Left hindlimb (tissue), 1 donor: ENCODE results near the gene TBCC.
A peak's percentile ranks its signal among the peaks of the same experiment; 100 is the strongest.
"Not testable (repeated sequence)": the region's sequence is repeated elsewhere in the genome, so short reads cannot be mapped to it uniquely, and the experiment has no call there.

Source experiments
- DNase-seq: peaks from one replicate; pipeline ENCODE4 v3.0.0-alpha.2; 2018

Gene TBCC

DNA sequence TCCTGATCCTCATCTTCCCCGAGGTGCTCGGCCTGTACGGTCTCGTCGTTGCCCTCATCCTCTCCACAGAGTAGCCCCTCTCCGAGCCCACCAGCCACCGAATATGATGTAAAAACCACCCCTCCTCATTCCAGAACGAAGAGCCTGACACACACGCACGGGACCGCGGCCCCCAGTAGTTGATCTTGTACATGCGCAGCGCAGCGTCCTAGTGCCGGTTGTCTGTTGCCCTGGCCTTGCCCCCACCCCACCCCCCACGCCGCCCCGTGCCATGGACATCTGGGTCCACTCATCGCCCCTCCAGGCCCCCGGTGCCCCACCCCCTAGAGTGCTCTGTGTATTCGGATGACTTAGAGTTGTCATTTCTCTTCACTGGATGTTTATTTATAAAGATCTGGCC, 18.3 kb downstream of the TBCC start:
- no peak for DNase-seq

DNA sequence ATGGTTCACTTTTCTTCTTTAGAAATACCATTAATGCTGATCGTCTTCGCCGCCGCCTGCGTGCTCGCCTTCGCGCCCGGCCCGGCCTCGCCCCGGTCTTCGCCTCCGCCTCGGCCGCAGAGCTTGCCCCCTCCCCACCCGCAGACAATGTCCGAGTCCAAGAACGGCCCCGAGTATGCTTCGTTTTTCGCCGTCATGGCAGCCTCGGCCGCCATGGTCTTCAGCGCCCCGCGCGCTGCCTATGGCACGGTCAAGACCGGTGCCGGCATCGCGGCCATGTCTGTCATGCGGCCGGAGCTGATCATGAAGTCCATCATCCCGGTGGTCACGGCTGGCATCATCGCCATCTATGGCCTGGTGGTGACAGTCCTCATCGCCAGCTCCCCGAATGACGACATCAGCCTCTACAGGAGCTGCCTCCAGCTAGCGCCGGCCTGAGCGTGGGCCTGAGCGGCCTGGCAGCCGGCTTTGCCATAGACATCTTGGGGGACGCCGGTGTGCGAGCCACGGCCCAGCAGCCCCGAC, 18.8 kb downstream of the TBCC start:
- DNase-seq = peak; percentile 58

DNA sequence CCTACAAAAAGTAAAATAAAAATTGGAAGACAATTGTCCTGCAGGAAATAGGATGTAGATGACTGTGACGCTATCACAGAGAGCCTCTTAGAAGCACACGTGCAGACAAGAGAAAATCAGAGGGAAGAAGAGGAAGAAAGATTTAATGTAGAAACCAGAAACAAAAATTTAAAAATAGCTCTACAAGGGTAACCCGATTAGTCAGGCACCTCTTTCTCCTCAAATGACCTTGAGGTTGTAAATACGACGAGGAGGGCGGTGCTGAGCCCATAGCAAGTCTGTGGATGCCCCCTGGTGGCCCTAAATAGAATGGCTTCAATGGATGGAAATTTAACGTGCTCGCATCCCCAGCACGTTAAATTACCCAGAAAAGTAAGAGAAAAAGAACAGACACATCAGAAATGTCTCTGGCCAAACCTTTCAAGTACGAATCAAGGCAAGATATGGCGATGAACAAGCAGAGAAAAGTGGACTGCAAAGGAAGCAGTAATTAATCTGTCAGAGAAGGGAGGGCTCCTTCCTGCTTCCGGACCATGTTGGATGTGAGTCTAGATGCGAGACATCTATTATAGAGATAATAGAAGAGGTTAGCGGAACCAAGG, 19.3 kb downstream of the TBCC start:
- DNase-seq = peak; percentile 59

DNA sequence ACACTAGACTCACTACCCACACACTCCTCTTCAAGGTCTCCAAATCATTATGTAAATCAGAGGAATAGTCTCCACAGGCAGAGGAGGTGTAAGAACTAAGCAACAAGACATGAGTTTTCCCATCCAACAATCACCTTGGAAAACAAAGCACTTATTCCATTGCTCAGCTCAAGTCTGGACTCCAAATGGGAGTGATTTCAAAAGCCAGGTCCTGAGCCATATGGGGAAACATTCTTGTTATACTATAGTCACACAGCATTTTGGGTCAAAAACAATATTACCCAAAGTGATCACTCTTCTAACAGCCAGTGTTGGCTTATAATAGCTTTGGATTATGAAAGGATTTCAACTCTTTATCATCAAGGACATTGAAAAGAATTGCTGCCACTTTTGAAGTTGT, 19.9 kb downstream of the TBCC start:
- no peak for DNase-seq

DNA sequence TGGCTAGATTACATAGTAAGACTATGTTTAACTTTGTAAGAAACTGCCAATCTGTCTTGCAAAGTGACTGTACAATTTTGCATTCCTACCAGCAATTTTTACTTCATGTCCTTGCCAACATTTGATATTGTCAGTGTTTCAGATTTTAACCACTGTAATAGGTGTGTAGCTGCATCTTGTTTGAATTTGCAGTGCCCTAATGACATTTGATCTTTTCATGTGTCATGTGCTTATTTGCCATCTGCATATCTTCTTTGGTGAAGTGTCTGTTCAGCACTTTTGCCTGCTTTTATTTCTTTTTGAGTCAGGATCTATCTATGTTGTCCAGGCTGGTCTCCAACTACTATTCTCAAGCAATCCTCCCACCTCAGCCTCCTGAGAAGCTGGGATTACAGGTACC, 21.1 kb downstream of the TBCC start:
- DNase-seq = no peak

DNA sequence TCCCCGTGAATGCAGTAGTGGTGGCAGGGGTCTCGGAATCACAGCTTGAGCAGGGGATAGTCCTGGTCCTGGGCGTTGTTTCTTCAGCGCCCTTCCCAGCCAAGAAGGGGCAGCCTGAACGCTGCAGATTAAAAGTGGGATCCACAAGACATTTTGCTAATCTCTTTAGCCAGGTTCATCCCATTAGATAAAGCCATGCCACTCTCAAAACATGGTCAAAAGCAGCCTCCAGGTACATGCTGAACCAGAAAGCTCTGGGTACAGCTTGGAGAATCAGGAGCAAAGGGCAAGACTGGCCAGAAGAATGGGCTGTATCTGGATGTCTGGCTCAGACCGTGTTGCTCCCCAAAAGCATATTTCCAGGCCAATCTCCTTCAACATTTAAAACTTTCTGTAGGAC, 23.4 kb downstream of the TBCC start, which contains the start of gene PRPH2:
Gene PRPH2, minus strand, starts transcription at position 101 of the 400 bp plus-strand sequence. CDS start 263 bp downstream, outside the sequence.
- no peak for DNase-seq

DNA sequence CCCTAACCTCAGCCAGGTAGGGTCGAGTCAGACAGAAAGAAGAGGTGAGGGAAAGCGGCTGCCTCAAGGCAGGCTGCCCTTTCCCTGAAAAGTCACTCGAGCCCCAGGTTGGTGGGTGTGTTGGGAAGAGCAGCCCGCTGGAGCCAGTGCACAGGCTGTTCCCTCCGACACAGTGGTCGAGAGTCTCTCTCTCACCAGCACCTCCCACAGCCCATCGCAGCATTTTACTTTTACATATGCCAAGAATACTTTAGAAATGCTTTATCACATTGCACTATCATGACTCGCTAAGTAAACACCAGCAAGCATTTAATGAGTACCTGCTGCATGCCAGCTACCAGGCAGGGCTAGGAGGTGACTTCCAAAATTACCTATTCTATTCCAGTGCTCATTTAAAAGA, 25.2 kb downstream of the TBCC start:
- no peak for DNase-seq

DNA sequence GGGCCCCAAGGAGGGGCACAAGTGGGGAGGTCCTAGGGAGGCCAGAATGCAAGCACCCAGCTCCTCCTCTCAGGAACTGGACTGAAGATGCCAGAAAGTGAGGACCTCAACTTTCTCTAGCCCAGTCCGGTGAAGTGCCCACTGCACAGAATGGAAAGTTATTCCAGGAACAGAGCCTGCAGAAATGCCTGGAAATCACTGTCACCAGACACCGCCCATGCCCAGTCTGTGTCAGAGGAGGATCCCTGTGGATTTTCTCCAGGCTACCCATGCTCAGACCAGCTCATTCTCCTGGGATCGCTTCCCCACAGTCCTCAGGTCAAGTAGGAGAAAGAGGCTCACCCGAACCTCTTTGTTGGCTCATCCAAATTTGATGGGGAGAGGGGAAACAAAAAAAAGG, 30.0 kb downstream of the TBCC start:
- no peak for DNase-seq

DNA sequence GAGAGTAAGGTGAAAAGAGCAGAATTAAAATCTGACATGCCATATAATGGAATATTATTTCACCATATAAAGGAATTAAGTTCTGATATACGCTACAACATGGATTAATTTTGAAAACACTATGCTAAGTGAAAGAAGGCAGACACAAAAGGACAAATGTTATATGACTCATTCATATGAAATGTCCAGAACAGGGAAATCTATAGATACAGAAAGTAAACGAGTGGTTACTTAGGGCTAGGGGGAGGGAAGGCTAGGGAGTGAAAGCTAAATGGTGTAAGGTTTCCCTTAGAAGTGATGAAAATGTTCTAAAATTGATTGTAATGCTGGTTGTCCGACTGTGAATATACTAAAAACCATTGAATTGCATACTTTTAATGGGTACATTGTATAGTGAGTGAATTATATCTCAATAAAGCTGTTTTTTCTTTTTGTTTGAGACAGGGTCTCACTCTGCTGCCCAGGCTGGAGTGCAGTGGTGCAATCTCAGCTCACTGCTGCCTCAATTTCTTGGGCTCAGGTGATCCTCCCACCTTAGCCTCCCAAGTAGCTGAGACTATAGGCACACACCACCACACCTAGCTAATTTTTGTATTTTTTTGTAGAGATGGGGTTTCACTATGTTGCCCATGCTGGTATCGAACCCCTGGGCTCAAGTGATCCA, 31.7 kb downstream of the TBCC start:
- DNase-seq = no peak

DNA sequence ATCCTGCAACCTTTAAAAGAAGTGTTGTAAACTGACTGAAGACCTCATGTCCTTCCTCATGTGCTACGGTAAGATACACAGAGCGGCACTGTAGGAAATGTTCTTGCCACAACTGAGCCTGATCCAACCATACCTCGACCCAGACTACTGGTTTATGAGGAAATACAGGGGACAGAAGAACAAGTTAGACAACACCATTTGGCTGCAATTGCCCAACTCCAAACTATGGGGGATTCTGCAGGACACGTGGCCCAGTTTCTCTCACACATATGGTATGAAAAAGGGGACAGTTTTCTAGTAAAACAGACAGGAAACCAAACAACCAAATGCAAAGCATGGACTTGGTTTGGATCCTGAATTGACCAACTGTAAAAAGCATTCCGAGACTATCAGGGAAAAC, 34.0 kb downstream of the TBCC start:
- no peak for DNase-seq

DNA sequence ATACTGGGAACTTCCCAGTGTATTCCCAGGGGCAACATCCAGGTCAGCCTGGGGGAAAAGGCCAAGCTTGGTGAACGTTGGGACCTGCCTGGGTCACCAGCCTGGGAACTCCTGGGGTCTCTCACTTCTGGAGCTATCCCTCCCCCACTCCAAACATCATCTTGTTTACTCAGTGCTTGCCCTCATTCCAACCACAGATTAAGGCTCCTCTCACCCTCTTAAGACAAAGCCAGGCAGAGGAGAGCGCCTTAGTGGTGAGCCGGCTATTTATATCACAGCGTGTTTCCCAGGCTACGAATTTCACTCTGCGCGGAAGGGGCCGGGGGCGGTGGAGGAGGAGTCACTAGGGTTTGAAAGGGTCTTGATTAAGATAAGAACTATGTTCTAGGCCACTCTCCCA, 35.6 kb downstream of the TBCC start:
- DNase-seq = no peak

DNA sequence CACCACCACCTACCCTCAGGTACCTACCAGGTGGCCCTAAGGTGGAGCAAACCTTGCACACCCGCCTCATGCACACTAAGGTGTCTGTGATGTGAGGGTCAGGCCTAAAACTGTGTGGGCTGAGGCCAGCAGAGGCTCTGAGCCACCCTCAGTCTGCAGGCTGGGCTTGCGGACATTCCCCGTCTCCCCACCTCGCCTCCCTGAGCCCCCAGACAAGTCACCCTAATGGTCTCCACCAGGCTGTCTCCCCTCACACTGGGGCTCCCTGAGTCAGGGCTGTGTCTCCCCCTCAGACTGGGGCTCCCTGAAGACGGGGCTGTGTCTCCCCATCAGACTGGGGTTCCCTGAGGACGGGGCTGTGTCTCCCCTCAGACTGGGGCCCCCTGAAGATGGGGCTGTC, 36.0 kb downstream of the TBCC start:
- DNase-seq = no peak

DNA sequence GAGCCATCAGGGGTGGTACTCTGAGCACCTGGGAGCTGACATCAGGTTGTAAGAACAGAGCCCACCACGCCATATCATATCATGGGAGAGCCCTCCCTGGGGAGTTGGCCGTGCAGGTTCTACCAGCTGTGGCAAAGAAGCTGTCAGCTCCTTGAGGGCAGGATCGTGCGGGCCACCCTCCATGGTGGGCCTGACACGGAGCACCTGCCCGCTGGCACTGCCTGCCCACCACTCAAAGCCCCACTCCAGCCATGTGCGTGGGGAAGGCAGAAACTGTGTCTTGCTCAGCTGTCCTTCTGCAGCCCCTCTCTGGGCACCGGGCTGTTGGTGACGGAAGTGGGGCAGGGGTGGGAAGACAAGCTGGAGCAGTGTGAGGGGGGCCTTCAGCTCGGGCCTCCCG, 37.8 kb downstream of the TBCC start:
- no peak for DNase-seq

DNA sequence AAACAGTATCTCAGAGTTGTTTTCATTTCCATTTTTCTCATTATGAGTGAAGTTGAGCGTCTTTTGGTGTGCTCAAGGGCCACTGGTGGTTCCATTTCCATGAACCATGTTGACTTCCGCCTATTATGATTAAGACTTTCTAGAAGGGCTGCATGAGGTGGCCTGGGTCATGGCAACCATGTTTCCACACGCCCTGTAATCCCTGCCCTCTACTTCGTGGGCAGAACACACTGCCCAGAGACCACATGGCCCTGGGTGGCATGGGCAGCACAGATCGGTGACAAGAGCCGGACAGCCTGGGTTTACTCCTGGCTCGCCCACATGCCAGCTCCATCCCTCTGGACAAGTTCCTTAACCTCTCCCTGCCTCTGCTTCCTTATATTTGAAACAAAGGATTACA, 38.3 kb downstream of the TBCC start:
- no peak for DNase-seq

DNA sequence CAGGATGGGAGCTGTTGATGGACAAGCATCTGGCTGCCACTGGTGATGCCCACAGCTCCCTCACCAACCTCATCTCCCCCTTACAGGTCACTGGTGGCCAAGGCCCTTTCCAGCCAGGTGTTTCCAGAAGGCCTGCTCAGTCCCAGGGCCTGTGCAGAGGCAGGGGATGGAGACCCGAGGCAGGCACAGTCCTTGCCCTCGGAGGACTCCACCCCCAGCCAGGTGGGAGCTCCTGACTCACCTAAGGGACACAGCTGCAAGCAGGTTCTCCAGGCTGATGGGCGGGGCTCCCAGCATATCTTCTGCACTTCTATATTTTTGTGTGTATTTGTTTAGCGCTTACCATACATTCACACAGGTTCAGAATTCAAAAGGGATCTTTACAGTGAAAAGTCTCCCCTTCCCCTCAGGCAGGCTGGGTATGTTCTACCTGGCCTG, 40.9 kb downstream of the TBCC start:
- DNase-seq = no peak

DNA sequence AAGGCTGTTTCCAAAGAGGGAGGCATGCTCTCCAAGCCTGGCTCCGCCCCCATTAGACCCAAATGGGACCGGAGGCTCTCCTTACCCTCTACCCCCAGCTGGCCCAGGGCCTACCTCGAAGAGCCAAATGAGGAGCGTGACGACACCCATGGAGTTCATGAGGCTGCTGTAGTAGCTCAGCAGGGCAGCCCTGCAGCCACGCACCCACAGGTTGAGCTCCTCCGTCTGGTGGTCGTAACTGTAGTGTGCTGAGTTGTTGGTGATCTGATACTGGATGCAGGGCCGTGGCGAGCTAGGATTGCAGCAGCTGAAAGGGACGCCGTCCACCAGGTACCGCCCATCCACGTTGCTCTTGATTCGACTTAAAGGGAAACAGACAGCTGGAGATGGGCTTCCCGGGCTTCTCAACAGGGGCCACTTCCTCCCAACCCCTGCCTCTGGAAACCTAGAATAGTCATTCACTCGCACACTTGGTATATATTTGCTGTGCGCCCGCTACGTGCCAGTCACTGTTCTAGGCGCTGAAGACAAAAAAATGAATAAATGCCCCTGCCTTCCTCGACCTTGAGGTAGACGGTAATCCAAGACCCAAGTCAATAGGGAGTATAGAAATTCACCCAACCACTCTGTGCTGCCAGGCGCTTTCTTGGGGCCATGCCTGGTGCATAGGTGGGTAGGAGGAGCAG, 41.5 kb downstream of the TBCC start:
- DNase-seq = peak; percentile 73

DNA sequence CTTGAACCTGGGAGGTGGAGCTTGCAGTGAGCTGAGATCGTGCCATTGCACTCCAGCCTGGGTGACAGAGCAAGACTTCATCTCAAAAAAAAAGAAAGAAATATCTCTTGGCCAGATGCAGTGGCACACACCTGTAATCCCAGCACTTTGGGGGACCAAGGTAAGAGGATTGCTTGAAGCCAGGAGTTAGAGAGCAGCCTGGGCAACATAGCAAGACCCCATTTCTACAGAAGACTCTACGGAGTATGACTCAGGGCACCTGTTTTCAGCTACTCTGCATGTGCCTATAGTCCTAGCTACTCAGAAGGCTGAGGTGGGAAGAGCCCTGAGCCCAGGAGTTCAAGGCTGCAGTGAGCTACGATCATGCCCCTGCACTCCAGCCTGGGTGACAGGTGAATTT, 43.1 kb downstream of the TBCC start:
- not testable (repeated sequence) for DNase-seq

DNA sequence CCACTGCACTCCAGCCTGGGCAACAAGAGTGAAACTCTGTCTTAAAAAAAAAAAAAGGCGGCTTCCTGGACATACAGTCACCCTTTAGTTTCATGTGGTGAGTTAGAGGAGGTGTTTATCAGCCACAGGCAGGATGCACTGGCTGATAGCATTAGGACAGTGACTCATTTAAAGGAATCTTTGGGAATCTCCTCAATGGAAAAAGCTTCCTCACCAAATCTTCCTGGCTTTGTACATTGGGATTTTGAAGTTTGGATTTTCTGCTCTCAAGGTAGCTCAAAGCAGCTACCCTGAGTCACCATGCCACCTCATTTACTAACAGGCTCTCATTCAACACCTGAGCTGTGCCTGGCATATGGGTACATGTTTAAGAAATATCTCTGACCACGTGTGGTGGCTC, 43.7 kb downstream of the TBCC start:
- DNase-seq = no peak

DNA sequence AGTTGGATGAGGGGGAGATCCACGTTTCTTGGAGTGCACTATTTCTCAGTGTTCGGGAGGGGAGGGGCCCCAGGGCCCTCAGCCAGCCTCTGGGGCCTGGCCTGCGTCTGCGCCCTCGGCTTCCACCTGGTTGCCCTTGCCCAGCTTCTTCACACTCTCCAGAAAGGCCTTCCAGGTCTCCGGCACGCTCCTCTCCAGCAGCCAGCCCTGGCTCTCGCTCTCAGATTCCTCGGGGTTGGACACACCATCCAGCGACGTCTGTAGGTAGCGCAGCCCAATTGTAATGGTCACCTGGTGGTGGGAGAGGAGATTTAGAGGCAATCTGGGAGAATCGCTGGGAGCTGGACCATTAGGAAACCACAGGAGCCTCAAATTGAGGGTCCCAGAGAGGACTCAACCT, 47.7 kb downstream of the TBCC start:
- DNase-seq = no peak

DNA sequence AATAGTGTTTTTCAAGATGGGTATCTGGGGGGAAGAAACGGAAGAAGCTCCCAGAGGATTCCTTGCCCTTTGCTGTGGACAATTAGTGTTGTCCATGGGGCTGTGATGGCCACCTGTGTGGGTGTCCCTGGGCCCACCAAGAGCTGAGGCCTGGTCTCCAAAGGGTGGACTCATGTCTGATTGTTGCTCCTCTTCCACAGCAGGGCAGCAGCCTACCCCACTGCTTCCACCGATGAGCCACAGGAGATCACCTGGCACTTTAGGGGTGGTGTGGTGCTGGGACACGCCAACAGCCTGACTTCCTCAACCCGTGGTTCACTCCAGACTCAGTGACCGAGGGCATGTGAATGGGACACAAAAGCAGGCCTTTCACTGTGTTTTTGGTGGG, 48.6 kb downstream of the TBCC start:
- DNase-seq = no peak

DNA sequence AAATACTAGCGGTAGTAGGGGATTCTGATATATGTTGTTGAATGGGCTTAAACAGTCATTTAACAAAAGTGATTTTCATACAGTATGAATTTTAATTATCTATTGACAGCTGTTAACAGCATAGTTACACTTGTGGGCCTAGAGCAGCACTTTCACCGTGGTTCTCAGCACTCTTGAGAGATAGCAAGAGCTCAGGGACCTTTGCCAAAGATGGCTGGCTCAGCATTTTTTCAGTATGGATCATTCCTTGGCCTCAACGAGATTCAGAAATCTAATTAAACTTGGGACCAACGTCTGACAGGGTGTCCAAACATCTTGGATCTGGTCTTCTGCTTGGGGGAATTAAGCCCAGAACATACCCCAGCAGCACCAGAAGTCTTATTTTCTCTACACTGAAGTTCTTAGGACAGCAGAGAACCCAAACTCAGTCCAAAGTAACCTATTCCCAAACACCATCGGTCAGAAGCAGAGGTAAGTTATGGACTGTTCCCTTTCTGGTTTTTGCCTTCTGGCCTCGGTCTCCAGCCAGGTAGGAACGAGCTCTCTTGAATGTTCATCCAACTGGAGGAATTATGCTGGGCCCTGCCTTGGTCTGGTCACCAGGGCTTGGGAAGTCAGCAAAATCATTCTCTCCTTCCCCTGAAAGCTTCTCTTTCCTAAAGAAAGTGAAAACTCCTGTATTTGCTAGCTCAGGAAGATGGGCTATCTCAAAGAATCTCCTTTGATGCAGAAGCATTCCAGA, 49.2 kb downstream of the TBCC start:
- DNase-seq = no peak

DNA sequence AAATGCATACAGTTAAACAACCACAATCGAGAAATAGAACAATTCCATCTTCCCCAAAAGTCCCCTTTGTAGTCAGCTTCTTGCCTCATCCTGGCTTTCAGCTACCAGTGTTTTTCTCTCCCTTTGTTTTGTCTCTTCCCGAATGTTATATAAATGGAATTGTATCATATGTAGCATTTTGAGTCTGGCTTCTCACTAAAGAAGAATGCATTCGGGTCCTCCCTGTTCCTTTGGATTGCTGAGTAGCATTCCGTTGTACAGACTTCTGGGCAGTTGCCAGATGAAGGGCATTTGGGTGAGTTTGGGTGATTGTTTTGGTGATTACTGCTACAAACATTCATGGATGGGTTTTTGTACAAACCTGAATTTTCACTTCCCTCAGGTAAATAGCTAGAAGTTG, 51.3 kb downstream of the TBCC start:
- no peak for DNase-seq
